Measurements from ENCODE around the gene MAD1L1. TPM values are rescaled to one million over a fixed set of nuclear protein-coding genes. Genes with fewer than 3 reads are reported as not detected.

Gene MAD1L1
- total RNA-seq, 1 experiment from 2014 or later, result 50.8 TPM

DNA sequence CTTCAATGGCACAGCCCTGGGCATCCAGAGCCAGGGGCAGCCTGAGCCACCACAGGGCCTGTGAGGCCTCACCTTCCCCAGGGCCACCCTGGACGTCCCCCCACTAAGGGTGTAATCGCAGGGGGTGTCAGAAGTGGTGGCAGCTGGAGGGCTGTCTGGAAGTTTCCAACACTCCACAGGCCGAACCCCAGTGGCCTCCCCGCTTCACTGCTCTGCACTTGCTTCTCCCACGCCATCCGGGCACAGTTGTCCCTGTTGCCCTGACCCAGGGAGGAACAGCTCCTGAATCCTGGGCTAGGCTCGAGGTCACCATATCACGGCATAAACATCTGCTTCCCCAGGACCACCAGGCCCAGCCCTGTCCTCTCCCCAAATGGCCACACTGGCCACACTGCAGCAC lies 276.6 kb downstream of the MAD1L1 start:
- ChIA-PET POLR2A (ENCODE audit: unreplicated experiment) (no interaction called here), CTCF (no interaction called here)
- Histone ChIP-seq H3K79me2 (ENCODE audit: low read depth) (no peaks in the 10 kb centered on the region), H3F3A (ENCODE audit: insufficient read depth, low read depth) (no peaks in the 10 kb centered on the region), H3K9me3 (ENCODE audit: insufficient read depth, low read depth) (no peaks in the 10 kb centered on the region), H3K27ac (no peak overlapping the region), H3K4me1 (replicated peaks; ENCODE audit: insufficient read depth) (no peaks in the 10 kb centered on the region), H3K4me3 (no peak overlapping the region), H2AFZ (no peak overlapping the region), H3K9me2 (ENCODE audit: insufficient read depth) (no peaks in the 10 kb centered on the region), H3K27me3 (ENCODE audit: insufficient read depth, low read depth) (no peaks in the 10 kb centered on the region), H4K20me1 (ENCODE audit: insufficient read depth) (peaks cover 6% of the 10 kb centered on the region; the same call in 1 of the 2 replicates), H3K36me3 (ENCODE audit: low read depth) (no peaks in the 10 kb centered on the region), H3K4me2 (no peak overlapping the region)
- intact Hi-C loops (cut with micrococcal nuclease; ENCODE audit: unreplicated experiment), result no loop called here
- no peak for DNase-seq
- BruUV-seq (replicated peaks), result no TSS peak
- TF ChIP-seq, protein P1, sequence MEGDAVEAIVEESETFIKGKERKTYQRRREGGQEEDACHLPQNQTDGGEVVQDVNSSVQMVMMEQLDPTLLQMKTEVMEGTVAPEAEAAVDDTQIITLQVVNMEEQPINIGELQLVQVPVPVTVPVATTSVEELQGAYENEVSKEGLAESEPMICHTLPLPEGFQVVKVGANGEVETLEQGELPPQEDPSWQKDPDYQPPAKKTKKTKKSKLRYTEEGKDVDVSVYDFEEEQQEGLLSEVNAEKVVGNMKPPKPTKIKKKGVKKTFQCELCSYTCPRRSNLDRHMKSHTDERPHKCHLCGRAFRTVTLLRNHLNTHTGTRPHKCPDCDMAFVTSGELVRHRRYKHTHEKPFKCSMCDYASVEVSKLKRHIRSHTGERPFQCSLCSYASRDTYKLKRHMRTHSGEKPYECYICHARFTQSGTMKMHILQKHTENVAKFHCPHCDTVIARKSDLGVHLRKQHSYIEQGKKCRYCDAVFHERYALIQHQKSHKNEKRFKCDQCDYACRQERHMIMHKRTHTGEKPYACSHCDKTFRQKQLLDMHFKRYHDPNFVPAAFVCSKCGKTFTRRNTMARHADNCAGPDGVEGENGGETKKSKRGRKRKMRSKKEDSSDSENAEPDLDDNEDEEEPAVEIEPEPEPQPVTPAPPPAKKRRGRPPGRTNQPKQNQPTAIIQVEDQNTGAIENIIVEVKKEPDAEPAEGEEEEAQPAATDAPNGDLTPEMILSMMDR (conservative IDR thresholded peaks at IDR 0.05), result no peak
- no peak for TF ChIP-seq EZH2 (IDR thresholded peaks at IDR 0.05; ENCODE audit: low read depth)

DNA sequence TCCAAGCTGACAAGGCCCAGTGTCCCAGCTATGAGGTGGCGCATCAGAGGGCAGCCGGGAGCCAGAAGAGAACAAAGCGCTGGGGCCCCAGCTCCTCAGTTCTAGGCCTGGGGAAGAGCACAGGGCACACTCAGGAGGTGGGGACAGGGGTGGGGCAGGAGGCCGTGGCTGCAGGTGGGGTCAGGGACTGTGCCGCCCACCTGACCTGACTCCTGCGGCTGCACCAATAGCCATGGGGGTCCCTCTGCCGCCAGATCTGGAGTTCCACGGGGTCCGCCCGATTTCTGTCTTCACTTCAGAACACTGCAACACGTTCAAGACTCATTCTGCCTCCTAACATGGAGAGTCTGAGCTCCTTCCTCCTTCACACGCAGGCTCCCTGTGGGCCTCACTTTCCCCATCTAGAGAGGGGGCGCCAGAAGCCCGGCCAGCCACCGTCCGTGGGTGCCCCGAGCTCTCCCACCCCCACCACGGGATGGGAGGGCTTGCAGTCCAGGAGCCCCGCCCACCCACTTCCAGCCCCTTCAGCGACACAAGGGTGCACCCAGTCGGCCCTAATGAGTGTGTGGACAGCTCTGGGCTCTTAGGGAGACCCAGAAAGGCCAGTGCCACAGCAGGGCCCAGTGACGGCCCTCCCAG lies 278.3 kb downstream of the MAD1L1 start:
- H2AFZ ChIP-seq, result no peak overlapping the region
- H3K4me3 ChIP-seq, result no peak overlapping the region
- no peaks in the 10 kb centered on the region for H3K36me3 ChIP-seq (ENCODE audit: low read depth)
- no peaks in the 10 kb centered on the region for H3K9me2 ChIP-seq (ENCODE audit: insufficient read depth)
- BruUV-seq (replicated peaks), result no TSS peak
- H4K20me1 ChIP-seq (ENCODE audit: insufficient read depth), result peaks cover 6% of the 10 kb centered on the region; the same call in 1 of the 2 replicates
- no peaks in the 10 kb centered on the region for H3F3A ChIP-seq (ENCODE audit: insufficient read depth, low read depth)
- no peak overlapping the region for H3K27ac ChIP-seq
- H3K4me2 ChIP-seq, result no peak overlapping the region
- ChIA-PET CTCF (no interaction called here), POLR2A (ENCODE audit: unreplicated experiment) (interaction anchor here (0.6 kb wide), 1 partner anchor 65 kb away, joined by 4 read pairs; no protein-coding TSS in a partner anchor)
- no peaks in the 10 kb centered on the region for H3K9me3 ChIP-seq (ENCODE audit: insufficient read depth, low read depth)
- intact Hi-C loops (cut with micrococcal nuclease; ENCODE audit: unreplicated experiment), result no loop called here
- H3K79me2 ChIP-seq (ENCODE audit: low read depth), result no peaks in the 10 kb centered on the region
- no peak for TF ChIP-seq EZH2 (IDR thresholded peaks at IDR 0.05; ENCODE audit: low read depth)
- TF ChIP-seq, protein P1 (conservative IDR thresholded peaks at IDR 0.05), result no peak
- H3K27me3 ChIP-seq (ENCODE audit: insufficient read depth, low read depth), result no peaks in the 10 kb centered on the region
- DNase-seq, result no peak
- H3K4me1 ChIP-seq (replicated peaks; ENCODE audit: insufficient read depth), result no peaks in the 10 kb centered on the region

DNA sequence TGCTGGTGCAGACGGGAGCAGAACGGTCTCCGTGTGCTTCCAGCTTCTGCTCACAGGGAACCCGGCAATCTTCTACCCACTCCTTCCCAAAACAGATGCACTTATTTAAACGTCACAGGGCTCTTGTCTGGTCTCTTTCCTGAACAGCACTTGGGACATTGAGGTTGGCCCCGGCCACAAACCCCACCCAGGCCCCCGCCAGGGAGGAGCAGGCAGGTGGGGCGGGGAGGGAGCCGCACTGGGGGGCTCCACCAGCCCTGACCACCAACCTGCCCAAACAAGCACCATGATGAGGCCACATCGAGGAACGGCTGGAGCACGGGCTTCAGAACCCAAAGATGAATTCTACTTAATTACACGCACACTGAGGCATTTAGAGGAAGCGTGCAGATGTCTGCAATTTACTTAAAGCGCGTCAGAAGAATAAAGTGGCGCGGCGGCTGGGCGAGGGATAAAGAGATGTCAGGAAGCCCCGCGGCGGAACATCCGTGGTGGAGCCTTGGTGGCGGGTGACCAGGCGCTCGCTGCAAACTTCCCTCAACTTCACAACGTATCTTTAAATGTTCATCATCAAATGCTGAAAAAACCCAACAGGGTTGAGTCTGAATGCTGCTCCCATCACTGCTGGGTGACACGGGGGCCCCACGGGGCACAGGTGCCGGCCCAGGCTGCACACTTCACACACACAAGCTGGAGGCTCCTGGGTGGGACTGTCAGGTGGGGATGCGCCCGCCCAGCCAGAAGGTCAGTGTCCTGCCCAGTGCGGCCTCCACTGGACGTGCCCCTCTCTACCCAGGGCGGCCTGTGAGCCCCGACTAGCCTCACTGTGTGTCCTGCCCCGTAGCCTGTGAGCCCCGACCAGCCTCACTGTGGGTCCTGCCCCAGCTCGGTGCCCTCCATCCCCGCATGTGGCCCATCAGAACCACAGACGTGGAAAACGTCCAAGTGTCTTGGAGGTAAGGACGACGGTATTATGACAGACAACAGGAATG lies 279.2 kb downstream of the MAD1L1 start:
- Histone ChIP-seq H2AFZ (no peak overlapping the region), H3K79me2 (ENCODE audit: low read depth) (no peaks in the 10 kb centered on the region), H3K9me3 (ENCODE audit: insufficient read depth, low read depth) (no peaks in the 10 kb centered on the region), H3F3A (ENCODE audit: insufficient read depth, low read depth) (no peaks in the 10 kb centered on the region), H3K4me1 (replicated peaks; ENCODE audit: insufficient read depth) (no peaks in the 10 kb centered on the region), H4K20me1 (ENCODE audit: insufficient read depth) (peaks cover 6% of the 10 kb centered on the region; the same call in 1 of the 2 replicates), H3K4me2 (no peak overlapping the region), H3K27ac (no peak overlapping the region), H3K36me3 (ENCODE audit: low read depth) (no peaks in the 10 kb centered on the region), H3K9me2 (ENCODE audit: insufficient read depth) (no peaks in the 10 kb centered on the region), H3K4me3 (no peak overlapping the region), H3K27me3 (ENCODE audit: insufficient read depth, low read depth) (no peaks in the 10 kb centered on the region)
- intact Hi-C loops (cut with micrococcal nuclease; ENCODE audit: unreplicated experiment), result no loop called here
- ChIA-PET POLR2A (ENCODE audit: unreplicated experiment) (interaction anchor here (0.6 kb wide), 1 partner anchor 65 kb away, joined by 4 read pairs; no protein-coding TSS in a partner anchor), CTCF (no interaction called here)
- no peak for DNase-seq
- TF ChIP-seq EZH2 (IDR thresholded peaks at IDR 0.05; ENCODE audit: low read depth), result no peak
- TF ChIP-seq, protein P1 (conservative IDR thresholded peaks at IDR 0.05), result no peak
- BruUV-seq (replicated peaks), result no TSS peak

Data from PC-9 (cell line).